HEK293T (cell line): ENCODE measurements around the gene SLC9A9.

Experiments used
- ARNT ChIP-seq: fragments of 450-650 bp; IDR thresholded peaks from 2 replicates; pipeline ENCODE4 v1.6.1; 2017; ENCODE audit warnings: mild to moderate bottlenecking
- CTBP1 ChIP-seq: fragments of 450-650 bp; IDR thresholded peaks from 2 replicates; pipeline ENCODE4 v1.6.1; 2016; ENCODE audit warnings: borderline replicate concordance
- ELF4 ChIP-seq: fragments of 450-650 bp; IDR thresholded peaks from 2 replicates; pipeline ENCODE4 v1.6.1; 2017; ENCODE audit warnings: antibody characterized with exemption
- FOXA1 ChIP-seq: fragments of 450-650 bp; IDR thresholded peaks from 2 replicates; pipeline ENCODE4 v1.6.1; 2016; ENCODE audit warnings: mild to moderate bottlenecking
- FOXK2 ChIP-seq: fragments of 450-650 bp; IDR thresholded peaks from 2 replicates; pipeline ENCODE4 v1.6.1; 2016; ENCODE audit warnings: mild to moderate bottlenecking
- FOXM1 ChIP-seq: fragments of 450-650 bp; IDR thresholded peaks from 2 replicates; pipeline ENCODE4 v1.6.1; 2017; ENCODE audit warnings: mild to moderate bottlenecking, borderline replicate concordance
- HDGF ChIP-seq: fragments of 450-650 bp; IDR thresholded peaks from 2 replicates; pipeline ENCODE4 v1.6.1; 2017; ENCODE audit warnings: antibody characterized with exemption, borderline replicate concordance
- L3MBTL2 ChIP-seq: fragments of 450-650 bp; conservative IDR thresholded peaks from 2 replicates; pipeline ENCODE4 v1.6.1; 2016; ENCODE audit warnings: mild to moderate bottlenecking
- SP1 ChIP-seq: fragments of 450-650 bp; IDR thresholded peaks from 2 replicates; pipeline ENCODE4 v1.6.1; 2017
- TARDBP ChIP-seq: fragments of 450-650 bp; IDR thresholded peaks from 2 replicates; pipeline ENCODE4 v1.6.1; 2016
- TF ChIP-seq, protein P1 (sequence below): fragments of 450-650 bp; IDR thresholded peaks from 2 replicates; pipeline ENCODE4 v1.6.1; 2016

- TF ChIP-seq FOXK2 (no peak), FOXA1 (no peak), TARDBP (no peak), ELF4 (no peak), FOXM1 (no peak), L3MBTL2 (no peak), SP1 (no peak), HDGF (no peak), ARNT (no peak), CTBP1 (no peak)
- TF ChIP-seq, protein P1, sequence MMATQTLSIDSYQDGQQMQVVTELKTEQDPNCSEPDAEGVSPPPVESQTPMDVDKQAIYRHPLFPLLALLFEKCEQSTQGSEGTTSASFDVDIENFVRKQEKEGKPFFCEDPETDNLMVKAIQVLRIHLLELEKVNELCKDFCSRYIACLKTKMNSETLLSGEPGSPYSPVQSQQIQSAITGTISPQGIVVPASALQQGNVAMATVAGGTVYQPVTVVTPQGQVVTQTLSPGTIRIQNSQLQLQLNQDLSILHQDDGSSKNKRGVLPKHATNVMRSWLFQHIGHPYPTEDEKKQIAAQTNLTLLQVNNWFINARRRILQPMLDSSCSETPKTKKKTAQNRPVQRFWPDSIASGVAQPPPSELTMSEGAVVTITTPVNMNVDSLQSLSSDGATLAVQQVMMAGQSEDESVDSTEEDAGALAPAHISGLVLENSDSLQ = no peak
Measured at GRCh38 chr3:143301031-143301901, 547.0 kb downstream of the SLC9A9 start.
